Measurements from ENCODE around the gene LMBRD1.

GRCh38 chr6:69706724-69707123, 90.1 kb downstream of the LMBRD1 start:
- TF ChIP-seq, protein P1, sequence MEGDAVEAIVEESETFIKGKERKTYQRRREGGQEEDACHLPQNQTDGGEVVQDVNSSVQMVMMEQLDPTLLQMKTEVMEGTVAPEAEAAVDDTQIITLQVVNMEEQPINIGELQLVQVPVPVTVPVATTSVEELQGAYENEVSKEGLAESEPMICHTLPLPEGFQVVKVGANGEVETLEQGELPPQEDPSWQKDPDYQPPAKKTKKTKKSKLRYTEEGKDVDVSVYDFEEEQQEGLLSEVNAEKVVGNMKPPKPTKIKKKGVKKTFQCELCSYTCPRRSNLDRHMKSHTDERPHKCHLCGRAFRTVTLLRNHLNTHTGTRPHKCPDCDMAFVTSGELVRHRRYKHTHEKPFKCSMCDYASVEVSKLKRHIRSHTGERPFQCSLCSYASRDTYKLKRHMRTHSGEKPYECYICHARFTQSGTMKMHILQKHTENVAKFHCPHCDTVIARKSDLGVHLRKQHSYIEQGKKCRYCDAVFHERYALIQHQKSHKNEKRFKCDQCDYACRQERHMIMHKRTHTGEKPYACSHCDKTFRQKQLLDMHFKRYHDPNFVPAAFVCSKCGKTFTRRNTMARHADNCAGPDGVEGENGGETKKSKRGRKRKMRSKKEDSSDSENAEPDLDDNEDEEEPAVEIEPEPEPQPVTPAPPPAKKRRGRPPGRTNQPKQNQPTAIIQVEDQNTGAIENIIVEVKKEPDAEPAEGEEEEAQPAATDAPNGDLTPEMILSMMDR (optimal IDR thresholded peaks at IDR 0.05 in 1 of 3, IDR thresholded peaks at IDR 0.05 in 1 of 3, conservative IDR thresholded peaks at IDR 0.05 in 1 of 3; ENCODE audit: extremely low read depth in 1 of 3, insufficient read depth in 2 of 3, low read length in 3 of 3), result no peak
- no peak for TF ChIP-seq EZH2 (IDR thresholded peaks at IDR 0.05; ENCODE audit: low read length)
